ENCODE measurements around the gene PHETA1.

- TF ChIP-seq EZH2phosphoT487 (IDR thresholded peaks at IDR 0.05; ENCODE audit: borderline replicate concordance, low read length): no peak
- TF ChIP-seq, protein P1, sequence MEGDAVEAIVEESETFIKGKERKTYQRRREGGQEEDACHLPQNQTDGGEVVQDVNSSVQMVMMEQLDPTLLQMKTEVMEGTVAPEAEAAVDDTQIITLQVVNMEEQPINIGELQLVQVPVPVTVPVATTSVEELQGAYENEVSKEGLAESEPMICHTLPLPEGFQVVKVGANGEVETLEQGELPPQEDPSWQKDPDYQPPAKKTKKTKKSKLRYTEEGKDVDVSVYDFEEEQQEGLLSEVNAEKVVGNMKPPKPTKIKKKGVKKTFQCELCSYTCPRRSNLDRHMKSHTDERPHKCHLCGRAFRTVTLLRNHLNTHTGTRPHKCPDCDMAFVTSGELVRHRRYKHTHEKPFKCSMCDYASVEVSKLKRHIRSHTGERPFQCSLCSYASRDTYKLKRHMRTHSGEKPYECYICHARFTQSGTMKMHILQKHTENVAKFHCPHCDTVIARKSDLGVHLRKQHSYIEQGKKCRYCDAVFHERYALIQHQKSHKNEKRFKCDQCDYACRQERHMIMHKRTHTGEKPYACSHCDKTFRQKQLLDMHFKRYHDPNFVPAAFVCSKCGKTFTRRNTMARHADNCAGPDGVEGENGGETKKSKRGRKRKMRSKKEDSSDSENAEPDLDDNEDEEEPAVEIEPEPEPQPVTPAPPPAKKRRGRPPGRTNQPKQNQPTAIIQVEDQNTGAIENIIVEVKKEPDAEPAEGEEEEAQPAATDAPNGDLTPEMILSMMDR (IDR thresholded peaks at IDR 0.05; ENCODE audit: low read depth, low read length, poor library complexity, severe bottlenecking): no peak
Observed at GRCh38 chr12:111316671-111317070, 52.2 kb downstream of the PHETA1 start.
